ENCODE results near the gene ZNF81.
"Not testable (repeated sequence)": the region's sequence is repeated elsewhere in the genome, so short reads cannot be mapped to it uniquely, and the experiment has no call there.

Gene ZNF81

GRCh38 chrX:47936940-47937317 lies 100.2 kb downstream of the ZNF81 start:
- no peak for DNase-seq

DNA sequence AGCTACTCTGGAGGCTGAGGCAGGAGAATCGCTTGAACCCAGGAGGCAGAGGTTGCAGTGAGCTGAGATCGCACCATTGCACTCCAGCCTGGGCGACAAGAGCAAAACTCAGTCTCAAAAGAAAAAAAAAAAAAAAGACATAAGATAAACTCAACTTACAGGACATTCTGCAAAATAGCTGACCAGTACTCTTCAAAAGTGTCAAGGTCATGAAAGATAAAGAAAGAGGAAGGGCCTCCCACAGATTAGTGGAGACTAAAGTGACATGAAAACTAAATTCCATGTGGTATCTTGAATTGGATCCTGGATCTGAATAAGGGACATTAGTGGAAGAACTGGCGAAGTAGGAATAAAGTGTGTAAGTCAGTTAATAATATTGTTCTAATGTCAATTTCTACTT lies 103.7 kb downstream of the ZNF81 start:
- no peak for DNase-seq

- no peak for DNase-seq
Observed at GRCh38 chrX:47941423-47941822, 104.7 kb downstream of the ZNF81 start.

GRCh38 chrX:47955295-47955694 lies 118.6 kb downstream of the ZNF81 start:
- not testable (repeated sequence) for DNase-seq

GRCh38 chrX:47956016-47956415 lies 119.3 kb downstream of the ZNF81 start:
- DNase-seq, result no peak

DNA sequence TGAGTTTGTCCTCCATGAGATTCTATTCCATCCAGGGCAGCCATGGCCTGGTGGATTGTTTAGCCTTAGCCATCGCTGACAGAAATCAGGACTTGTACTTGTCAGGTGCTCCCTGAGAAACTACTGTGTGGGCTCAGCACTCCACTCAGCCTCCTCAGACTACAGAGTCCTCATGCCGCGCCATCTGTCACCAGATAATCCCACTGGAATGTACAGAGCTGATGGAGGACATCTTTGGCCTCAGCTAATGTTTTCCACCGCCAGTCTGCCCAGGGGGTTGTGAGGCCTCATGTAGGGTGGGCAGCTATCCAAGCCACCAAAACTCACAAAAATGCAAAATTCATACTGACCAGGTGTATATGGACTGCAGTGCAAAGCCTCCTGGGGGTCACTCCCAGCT lies 121.5 kb downstream of the ZNF81 start:
- not testable (repeated sequence) for DNase-seq

DNA sequence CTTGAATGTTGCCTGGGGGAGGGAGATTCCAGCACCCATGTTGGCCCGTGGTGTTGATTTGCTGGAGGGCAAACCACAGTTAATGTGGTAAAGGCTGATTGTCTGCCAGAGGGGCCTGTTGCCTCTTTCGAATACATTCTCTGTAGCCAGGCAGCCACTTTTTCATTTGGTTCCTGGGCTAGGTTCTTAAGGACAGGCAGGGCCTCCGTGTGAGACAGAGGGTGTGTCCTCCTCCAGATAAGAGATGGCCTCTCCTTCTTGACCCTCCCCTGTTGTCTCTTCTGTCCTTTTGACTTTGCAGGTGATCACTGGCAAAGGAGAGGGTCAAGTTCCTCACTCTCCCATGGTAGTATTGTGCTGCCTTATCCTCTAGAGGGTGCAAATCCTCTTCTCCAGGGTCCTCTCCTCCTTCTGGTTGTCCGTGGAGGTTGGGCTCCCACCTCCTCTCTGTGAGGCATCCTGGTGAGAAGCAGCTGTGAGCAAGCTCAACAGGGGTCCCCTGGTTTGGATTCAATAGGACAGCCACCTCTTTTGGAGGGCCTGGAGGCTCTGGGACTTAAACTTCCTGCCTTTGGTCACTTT lies 122.2 kb downstream of the ZNF81 start:
- DNase-seq, result peak; percentile 16

DNA sequence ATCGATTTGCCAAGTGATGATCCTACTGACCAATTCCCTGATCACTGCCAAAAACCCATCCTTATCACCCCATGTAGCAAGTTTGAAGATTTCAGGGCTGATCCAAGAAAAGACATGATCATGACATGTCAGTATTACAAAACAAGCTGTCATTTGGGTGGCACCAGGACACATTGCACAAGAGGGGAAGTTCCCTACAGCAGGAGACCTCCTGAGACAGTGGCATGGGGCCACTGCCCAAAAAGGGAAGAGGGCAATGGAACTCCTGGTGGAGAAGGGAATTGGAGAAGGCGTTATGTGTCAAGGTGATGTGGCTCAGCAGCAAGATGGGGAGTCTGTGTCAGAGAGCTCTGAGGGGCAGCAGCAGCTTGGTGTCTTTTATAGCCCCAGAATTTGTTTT lies 123.7 kb downstream of the ZNF81 start:
- DNase-seq, result no peak

DNA sequence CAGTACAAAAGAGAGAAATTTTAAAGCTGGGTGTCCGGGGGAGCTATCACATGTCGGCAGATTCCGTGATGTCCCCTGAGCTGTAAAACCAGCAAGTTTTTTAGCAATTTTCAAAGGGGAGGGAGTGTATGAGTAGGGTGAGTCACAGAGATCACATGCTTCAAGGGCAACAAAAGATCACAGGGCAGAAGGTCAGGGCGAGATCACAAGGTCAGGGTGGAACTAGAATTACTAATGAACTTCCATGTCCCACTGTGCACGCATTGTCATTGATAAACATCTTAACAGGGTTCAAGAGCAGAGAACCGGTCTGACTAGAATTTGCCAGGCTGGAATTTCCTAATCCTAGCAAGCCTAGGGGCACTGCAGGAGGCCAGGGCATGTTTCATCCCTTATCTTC lies 125.1 kb downstream of the ZNF81 start:
- DNase-seq, result not testable (repeated sequence)

DNA sequence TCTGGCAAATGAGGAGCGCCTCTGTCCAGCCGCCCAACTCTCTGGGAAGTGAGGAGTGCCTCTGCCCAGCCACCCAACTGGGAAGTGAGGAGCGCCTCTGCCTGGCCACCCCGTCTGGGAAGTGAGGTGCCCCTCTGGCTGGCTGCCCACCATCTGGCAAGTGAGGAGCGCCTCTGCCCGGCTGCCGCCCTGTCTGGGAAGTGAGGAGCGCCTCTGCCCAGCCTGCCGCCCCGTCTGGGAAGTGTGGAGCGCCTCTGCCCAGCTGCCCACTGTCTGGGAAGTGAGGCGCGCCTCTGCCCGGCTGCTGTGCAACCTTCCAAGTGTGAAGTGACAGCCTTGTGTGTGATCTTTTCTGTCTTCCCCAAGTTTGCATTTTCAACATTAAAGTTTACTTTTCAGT lies 128.8 kb downstream of the ZNF81 start:
- DNase-seq, result not testable (repeated sequence)

Data from activated CD4-positive, alpha-beta T cell treated with anti-CD3 and anti-CD28 coated beads for 48 hours (primary cell).